ENCODE data around the gene REM1.

The REM1 gene

DNA sequence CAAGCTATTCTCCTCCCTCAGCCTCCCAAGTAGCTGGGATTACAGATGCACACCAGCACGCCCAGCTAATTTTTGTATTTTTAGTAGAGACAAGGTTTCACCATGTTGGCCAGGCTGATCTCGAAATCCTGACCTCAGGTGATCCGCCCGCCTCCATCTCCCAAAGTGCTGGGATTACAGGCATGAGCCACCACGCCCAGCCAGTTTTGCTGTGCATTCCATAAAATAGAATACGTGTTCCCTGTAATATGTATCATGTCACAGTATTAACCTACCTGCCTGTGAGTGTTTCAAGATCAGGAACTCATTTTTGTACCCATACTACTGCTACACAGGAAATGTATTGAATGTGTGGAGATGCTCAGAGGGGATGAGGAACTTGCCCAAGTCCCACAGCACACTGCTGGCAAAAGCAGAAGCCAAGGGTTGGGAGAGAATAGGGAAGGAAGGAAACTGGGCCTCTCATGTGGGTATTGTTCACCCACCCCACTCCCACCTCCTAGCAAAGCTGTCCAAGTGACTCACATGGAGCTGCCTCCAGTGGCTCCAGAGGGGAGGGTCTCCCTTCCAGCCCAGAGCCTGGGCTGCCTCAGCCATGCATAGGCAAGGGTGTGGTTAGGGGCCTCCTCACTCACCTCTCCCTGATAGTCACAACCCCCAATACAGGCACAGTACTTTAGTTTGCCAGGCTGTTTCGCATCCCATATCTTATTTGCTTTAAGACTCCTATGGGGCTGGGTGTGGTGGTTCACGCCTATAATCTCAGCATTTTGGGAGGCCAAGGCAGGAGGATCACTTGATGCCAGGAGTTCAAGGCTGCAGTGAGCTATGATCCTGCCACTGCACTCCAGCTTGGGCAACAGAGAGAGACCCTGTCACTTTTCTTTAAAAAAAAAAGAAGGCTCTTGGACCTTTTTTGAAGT lies 48.5 kb downstream of the REM1 start:
- no peak for DNase-seq

DNA sequence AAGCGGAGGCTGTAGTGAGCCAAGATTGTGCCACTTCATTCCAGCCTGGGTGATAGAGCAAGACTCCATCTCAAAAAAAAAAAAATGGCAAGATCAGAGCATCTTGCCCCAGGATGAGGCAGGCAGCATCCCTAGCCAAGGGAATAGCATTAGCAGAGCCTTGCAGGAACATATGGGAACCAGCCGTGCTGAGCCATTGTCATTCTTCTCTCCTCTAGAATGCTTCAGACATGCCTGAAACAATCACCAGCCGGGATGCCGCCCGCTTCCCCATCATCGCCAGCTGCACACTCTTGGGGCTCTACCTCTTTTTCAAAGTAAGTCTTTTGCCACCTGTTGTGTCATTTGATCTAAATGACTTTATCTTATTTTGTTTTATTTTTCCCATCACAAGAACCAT lies 52.2 kb downstream of the REM1 start:
- DNase-seq = no peak
